GM23338 (cell line): ENCODE measurements around the gene PIP5K1A.
A peak's percentile ranks its signal among the peaks of the same experiment; 100 is the strongest.

ENCODE experiments used
- CREB1 ChIP-seq: fragments of 250-450 bp; sonication (Bioruptor Pico); IDR thresholded peaks from 2 replicates; pipeline ENCODE4 v1.5.0; 2020; ENCODE audit warnings: low read depth, mild to moderate bottlenecking, moderate library complexity
- EZH2 ChIP-seq: fragments of 200-600 bp; sonication (generic); IDR thresholded peaks from one replicate; pipeline ENCODE4 v1.8.0; 2017; ENCODE audit warnings: antibody characterized with exemption, mild to moderate bottlenecking, low read depth; ENCODE audit not compliant: unreplicated experiment
- EZH2phosphoT487 ChIP-seq: fragments of 200-600 bp; sonication (generic); IDR thresholded peaks from one replicate; pipeline ENCODE4 v1.8.1; 2018; ENCODE audit warnings: antibody characterized with exemption; ENCODE audit not compliant: unreplicated experiment
- JUNB ChIP-seq: IDR thresholded peaks from one replicate; pipeline ENCODE4 v1.6.1; 2016; ENCODE audit warnings: antibody characterized with exemption; ENCODE audit not compliant: unreplicated experiment
- POLR2AphosphoS5 ChIP-seq: IDR thresholded peaks from 2 replicates; pipeline ENCODE4 v1.6.1; 2016; ENCODE audit warnings: antibody characterized with exemption, low read depth
- TF ChIP-seq, protein P1 (sequence below), 2 experiments: fragments of 200-600 bp in 1 of 2; sonication (generic) in 1 of 2; conservative IDR thresholded peaks; 2 replicates each; pipeline versions ENCODE4 v1.5.1 to v1.6.1; 2016 to 2017; ENCODE audit warnings: antibody characterized with exemption in 2 of 2, low read depth in 2 of 2, mild to moderate bottlenecking in 2 of 2, moderate library complexity in 1 of 2

GRCh38 chr1:151165738-151166504, 32.4 kb upstream of the PIP5K1A start, which contains the start of the genes LYSMD1 and SCNM1:
- TF ChIP-seq JUNB (no peak), CREB1 (CRISPR knock-in tag) (peak; percentile 86), EZH2phosphoT487 (no peak), EZH2 (no peak), POLR2AphosphoS5 (peak; percentile 69)
- TF ChIP-seq, protein P1, sequence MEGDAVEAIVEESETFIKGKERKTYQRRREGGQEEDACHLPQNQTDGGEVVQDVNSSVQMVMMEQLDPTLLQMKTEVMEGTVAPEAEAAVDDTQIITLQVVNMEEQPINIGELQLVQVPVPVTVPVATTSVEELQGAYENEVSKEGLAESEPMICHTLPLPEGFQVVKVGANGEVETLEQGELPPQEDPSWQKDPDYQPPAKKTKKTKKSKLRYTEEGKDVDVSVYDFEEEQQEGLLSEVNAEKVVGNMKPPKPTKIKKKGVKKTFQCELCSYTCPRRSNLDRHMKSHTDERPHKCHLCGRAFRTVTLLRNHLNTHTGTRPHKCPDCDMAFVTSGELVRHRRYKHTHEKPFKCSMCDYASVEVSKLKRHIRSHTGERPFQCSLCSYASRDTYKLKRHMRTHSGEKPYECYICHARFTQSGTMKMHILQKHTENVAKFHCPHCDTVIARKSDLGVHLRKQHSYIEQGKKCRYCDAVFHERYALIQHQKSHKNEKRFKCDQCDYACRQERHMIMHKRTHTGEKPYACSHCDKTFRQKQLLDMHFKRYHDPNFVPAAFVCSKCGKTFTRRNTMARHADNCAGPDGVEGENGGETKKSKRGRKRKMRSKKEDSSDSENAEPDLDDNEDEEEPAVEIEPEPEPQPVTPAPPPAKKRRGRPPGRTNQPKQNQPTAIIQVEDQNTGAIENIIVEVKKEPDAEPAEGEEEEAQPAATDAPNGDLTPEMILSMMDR (conservative IDR thresholded peaks at IDR 0.05; ENCODE audit: low read depth in 2 of 2) = no peak
